HEK293T (cell line): ENCODE data around the gene PIK3R1.

Source experiments
- CTCF ChIA-PET: fragments of 350-600 bp; formaldehyde crosslinking; extraction: SDS; loops from one replicate; lab custom pipeline; 2021; ENCODE audit warnings: antibody characterized with exemption, inconsistent platforms; lab: Yijun Ruan, JAX
- POLR2A ChIA-PET: fragments of 350-600 bp; formaldehyde crosslinking; extraction: SDS; loops from one replicate; lab custom pipeline; 2020; ENCODE audit warnings: antibody characterized with exemption, inconsistent platforms; lab: Yijun Ruan, JAX
- DNase-seq: peaks from one replicate; pipeline ENCODE4 v3.0.0; 2012; ENCODE audit warnings: mixed read lengths; ENCODE audit errors: extremely low spot score
- ARNT ChIP-seq: fragments of 450-650 bp; IDR thresholded peaks from 2 replicates; pipeline ENCODE4 v1.6.1; 2017; ENCODE audit warnings: mild to moderate bottlenecking
- BHLHE40 ChIP-seq: fragments of 450-650 bp; IDR thresholded peaks from 2 replicates; pipeline ENCODE4 v1.6.1; 2016; ENCODE audit warnings: mild to moderate bottlenecking, moderate library complexity, borderline replicate concordance
- CTBP1 ChIP-seq: fragments of 450-650 bp; IDR thresholded peaks from 2 replicates; pipeline ENCODE4 v1.6.1; 2016; ENCODE audit warnings: borderline replicate concordance
- ELF4 ChIP-seq: fragments of 450-650 bp; IDR thresholded peaks from 2 replicates; pipeline ENCODE4 v1.6.1; 2017; ENCODE audit warnings: antibody characterized with exemption
- FOXA1 ChIP-seq: fragments of 450-650 bp; IDR thresholded peaks from 2 replicates; pipeline ENCODE4 v1.6.1; 2016; ENCODE audit warnings: mild to moderate bottlenecking
- FOXK2 ChIP-seq: fragments of 450-650 bp; IDR thresholded peaks from 2 replicates; pipeline ENCODE4 v1.6.1; 2016; ENCODE audit warnings: mild to moderate bottlenecking
- FOXM1 ChIP-seq: fragments of 450-650 bp; IDR thresholded peaks from 2 replicates; pipeline ENCODE4 v1.6.1; 2017; ENCODE audit warnings: mild to moderate bottlenecking, borderline replicate concordance
- HDGF ChIP-seq: fragments of 450-650 bp; IDR thresholded peaks from 2 replicates; pipeline ENCODE4 v1.6.1; 2017; ENCODE audit warnings: antibody characterized with exemption, borderline replicate concordance
- L3MBTL2 ChIP-seq: fragments of 450-650 bp; conservative IDR thresholded peaks from 2 replicates; pipeline ENCODE4 v1.6.1; 2016; ENCODE audit warnings: mild to moderate bottlenecking
- LEF1 ChIP-seq: fragments of 450-650 bp; IDR thresholded peaks from 2 replicates; pipeline ENCODE4 v1.6.1; 2017; ENCODE audit warnings: mild to moderate bottlenecking, borderline replicate concordance
- NFRKB ChIP-seq: fragments of 450-650 bp; IDR thresholded peaks from 2 replicates; pipeline ENCODE4 v1.6.1; 2016; ENCODE audit warnings: mild to moderate bottlenecking, moderate library complexity
- SP1 ChIP-seq: fragments of 450-650 bp; IDR thresholded peaks from 2 replicates; pipeline ENCODE4 v1.6.1; 2017
- SUZ12 ChIP-seq: fragments of 450-650 bp; IDR thresholded peaks from 2 replicates; pipeline ENCODE4 v1.6.1; 2016; ENCODE audit warnings: mild to moderate bottlenecking
- TARDBP ChIP-seq: fragments of 450-650 bp; IDR thresholded peaks from 2 replicates; pipeline ENCODE4 v1.6.1; 2016
- ZNF384 ChIP-seq: fragments of 450-650 bp; IDR thresholded peaks from 2 replicates; pipeline ENCODE4 v1.6.1; 2016
- TF ChIP-seq, protein P1 (sequence below): fragments of 450-650 bp; IDR thresholded peaks from 2 replicates; pipeline ENCODE4 v1.6.1; 2016

Gene PIK3R1

GRCh38 chr5:68243681-68244080 is 28.1 kb downstream of the PIK3R1 start:
- DNase-seq = no peak
- CTCF ChIA-PET = no interaction called here
- POLR2A ChIA-PET = interaction anchor here (1.3 kb wide), 1 partner anchor 27 kb away, joined by 4 read pairs; no protein-coding TSS in a partner anchor
- no peak for TF ChIP-seq SP1
- no peak for TF ChIP-seq ELF4
- no peak for TF ChIP-seq CTBP1
- TF ChIP-seq TARDBP = no peak
- no peak for TF ChIP-seq FOXA1
- no peak for TF ChIP-seq ZNF384
- TF ChIP-seq HDGF = no peak
- TF ChIP-seq, protein P1, sequence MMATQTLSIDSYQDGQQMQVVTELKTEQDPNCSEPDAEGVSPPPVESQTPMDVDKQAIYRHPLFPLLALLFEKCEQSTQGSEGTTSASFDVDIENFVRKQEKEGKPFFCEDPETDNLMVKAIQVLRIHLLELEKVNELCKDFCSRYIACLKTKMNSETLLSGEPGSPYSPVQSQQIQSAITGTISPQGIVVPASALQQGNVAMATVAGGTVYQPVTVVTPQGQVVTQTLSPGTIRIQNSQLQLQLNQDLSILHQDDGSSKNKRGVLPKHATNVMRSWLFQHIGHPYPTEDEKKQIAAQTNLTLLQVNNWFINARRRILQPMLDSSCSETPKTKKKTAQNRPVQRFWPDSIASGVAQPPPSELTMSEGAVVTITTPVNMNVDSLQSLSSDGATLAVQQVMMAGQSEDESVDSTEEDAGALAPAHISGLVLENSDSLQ = no peak

DNA sequence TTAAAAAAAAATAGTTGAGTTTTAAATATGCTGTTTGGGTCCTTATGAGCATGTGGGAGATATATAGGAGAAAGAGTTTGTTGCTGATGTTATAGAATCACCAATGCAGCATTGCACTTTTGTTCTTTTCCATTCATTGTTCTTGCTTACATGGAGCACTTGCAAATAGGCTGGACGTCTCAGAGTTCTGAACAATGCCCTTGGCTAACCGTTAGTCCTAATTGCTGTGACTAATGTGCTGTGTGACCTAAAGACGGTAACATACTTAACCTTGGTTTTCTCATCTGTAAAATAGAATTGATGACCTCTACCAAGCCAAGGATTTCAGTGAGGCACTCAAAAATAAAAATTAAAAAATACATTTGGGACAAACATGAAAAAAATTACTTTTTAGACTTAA is 29.8 kb downstream of the PIK3R1 start:
- CTCF ChIA-PET = no interaction called here
- TF ChIP-seq, protein P1 = no peak
- TF ChIP-seq LEF1 (no peak), L3MBTL2 (no peak), FOXA1 (no peak), NFRKB (no peak), HDGF (no peak), SP1 (no peak), FOXM1 (no peak), SUZ12 (no peak), FOXK2 (no peak)
- no peak for DNase-seq
- POLR2A ChIA-PET = no interaction called here

- ChIA-PET CTCF (interaction anchor here (0.7 kb wide), 2 partner anchors 77 to 1001 kb away, joined by 3 read pairs; no protein-coding TSS in a partner anchor), POLR2A (interaction anchor here (1.1 kb wide), 1 partner anchor 29 kb away, joined by 5 read pairs; no protein-coding TSS in a partner anchor)
- no peak for DNase-seq
Observed at GRCh38 chr5:68246802-68247201, 31.2 kb downstream of the PIK3R1 start.

DNA sequence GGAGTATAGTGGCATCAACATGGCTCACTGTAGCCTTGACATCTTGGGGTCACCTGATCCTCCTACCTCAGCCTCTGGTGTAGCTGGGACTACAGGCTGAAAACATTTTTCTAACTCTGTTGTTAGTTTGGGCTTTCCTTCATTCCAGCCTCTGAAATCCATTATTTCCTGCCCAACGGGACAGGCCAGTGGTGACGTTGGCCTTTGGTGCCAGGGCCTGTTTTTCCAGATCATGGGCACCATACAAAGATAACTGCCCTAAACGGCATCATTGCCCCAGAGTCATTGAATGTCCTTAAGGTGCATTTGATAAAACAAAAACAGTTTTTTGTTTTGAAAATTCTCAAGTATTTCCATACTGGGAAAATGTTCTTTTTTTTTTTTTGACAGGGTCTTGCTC is 32.1 kb downstream of the PIK3R1 start:
- TF ChIP-seq SP1 (no peak), HDGF (no peak)
- no peak for DNase-seq
- ChIA-PET CTCF (no interaction called here), POLR2A (interaction anchor here (1.1 kb wide), 1 partner anchor 30 kb away, joined by 5 read pairs; no protein-coding TSS in a partner anchor)

More at GRCh38 chr5:68246802-68247201, 31.2 kb downstream of the PIK3R1 start:
- no peak for TF ChIP-seq L3MBTL2

DNA sequence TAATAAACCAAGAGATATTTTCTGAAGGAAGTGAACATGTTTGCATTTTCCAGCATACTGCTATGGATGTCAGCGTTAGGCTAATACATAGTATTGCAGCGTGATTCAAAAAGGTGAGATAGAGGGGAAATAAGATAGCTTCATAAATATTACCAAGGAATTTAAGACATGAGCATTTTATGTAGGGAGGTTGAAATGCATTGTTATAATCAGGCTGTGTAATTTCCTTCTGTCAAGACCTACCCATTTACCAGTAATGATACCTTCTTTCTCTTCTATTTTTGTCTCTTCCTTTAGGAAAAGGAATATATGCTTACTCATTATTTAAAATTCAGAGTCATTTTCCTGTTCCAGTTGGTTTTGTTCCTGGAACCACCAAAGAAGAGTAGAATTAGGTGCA is 33.3 kb downstream of the PIK3R1 start:
- ChIA-PET CTCF (interaction anchor here (0.6 kb wide), 1 partner anchor 170 kb away, joined by 3 read pairs; no protein-coding TSS in a partner anchor), POLR2A (no interaction called here)
- no peak for TF ChIP-seq SUZ12
- no peak for TF ChIP-seq L3MBTL2
- no peak for TF ChIP-seq CTBP1
- no peak for TF ChIP-seq FOXK2
- no peak for TF ChIP-seq HDGF
- TF ChIP-seq, protein P1 = no peak
- TF ChIP-seq ARNT = no peak
- no peak for TF ChIP-seq FOXA1
- no peak for TF ChIP-seq TARDBP
- TF ChIP-seq NFRKB = no peak
- TF ChIP-seq FOXM1 = no peak
- TF ChIP-seq ZNF384 = no peak
- DNase-seq = no peak

- DNase-seq = no peak
- TF ChIP-seq SUZ12 (no peak), FOXK2 (no peak), TARDBP (no peak), ELF4 (no peak), LEF1 (no peak), CTBP1 (no peak), ARNT (no peak), SP1 (no peak), ZNF384 (no peak)
- CTCF ChIA-PET = interaction anchor here (0.6 kb wide), 1 partner anchor 170 kb away, joined by 3 read pairs; no protein-coding TSS in a partner anchor
- POLR2A ChIA-PET = interaction anchor here (1.8 kb wide), 1 partner anchor 33 kb away, joined by 10 read pairs; the partner anchor contains the start of gene PIK3R1
Observed at GRCh38 chr5:68249520-68249919, 34.0 kb downstream of the PIK3R1 start.

GRCh38 chr5:68250661-68251298 is 35.2 kb downstream of the PIK3R1 start:
- ChIA-PET POLR2A (interaction anchor here (1.8 kb wide), 1 partner anchor 35 kb away, joined by 10 read pairs; the partner anchor contains the start of gene PIK3R1), CTCF (interaction anchor here (0.6 kb wide), 1 partner anchor 272 kb away, joined by 3 read pairs; no protein-coding TSS in a partner anchor)
- no peak for DNase-seq
- TF ChIP-seq BHLHE40 (no peak), FOXA1 (no peak), ARNT (no peak), FOXK2 (no peak), CTBP1 (no peak), TARDBP (no peak), ZNF384 (no peak), NFRKB (no peak), SUZ12 (no peak), FOXM1 (no peak), SP1 (no peak), L3MBTL2 (no peak), HDGF (no peak), ELF4 (no peak), LEF1 (no peak)
- TF ChIP-seq, protein P1 = no peak
